GM23338 (cell line): Measurements from ENCODE around the gene CENPP. TPM values are rescaled to one million over a fixed set of nuclear protein-coding genes. Genes with fewer than 3 reads are reported as not detected.

Source experiments
- ATAC-seq: fragments of 200-7000 bp; cut with Tn5 transposase; 3 replicates; pipeline ENCODE4 v1.9.1; 2020
- DNase-seq: peaks from one replicate; pipeline ENCODE4 v3.0.0-alpha.2; 2015; ENCODE audit warnings: low spot score
- H2AFZ ChIP-seq: fragments of 200-600 bp; sonication (generic); 2 replicates; pipeline ENCODE4 v1.8.0; 2016; ENCODE audit warnings: antibody characterized with exemption, mild to moderate bottlenecking, moderate library complexity
- H3F3A ChIP-seq: fragments of 200-600 bp; sonication (generic); replicated peaks from 2 replicates; pipeline ENCODE4 v1.8.0; 2017; ENCODE audit warnings: antibody characterized with exemption, mixed run types, low read depth
- H3K27ac ChIP-seq: fragments of 200-600 bp; sonication (generic); 2 replicates; pipeline ENCODE4 v1.6.1; 2016; ENCODE audit warnings: low read depth
- H3K27me3 ChIP-seq: fragments of 200-600 bp; sonication (generic); 2 replicates; pipeline ENCODE4 v1.8.0; 2016; ENCODE audit warnings: mild to moderate bottlenecking, mixed run types, moderate library complexity; ENCODE audit not compliant: insufficient read depth
- H3K36me3 ChIP-seq: fragments of 200-600 bp; sonication (generic); 2 replicates; pipeline ENCODE4 v1.8.0; 2016; ENCODE audit warnings: mild to moderate bottlenecking; ENCODE audit not compliant: insufficient read depth
- H3K4me1 ChIP-seq: fragments of 200-600 bp; sonication (generic); 2 replicates; pipeline ENCODE4 v1.8.0; 2016; ENCODE audit warnings: mild to moderate bottlenecking, moderate library complexity; ENCODE audit not compliant: insufficient read depth
- H3K4me2 ChIP-seq: fragments of 200-600 bp; sonication (generic); 2 replicates; pipeline ENCODE4 v1.7.1; 2017; ENCODE audit warnings: mixed run types
- H3K4me3 ChIP-seq: fragments of 200-600 bp; sonication (generic); 2 replicates; pipeline ENCODE4 v1.6.1; 2016; ENCODE audit warnings: mixed run types
- H3K79me2 ChIP-seq: fragments of 200-600 bp; sonication (generic); replicated peaks from 2 replicates; pipeline ENCODE4 v1.8.0; 2017; ENCODE audit warnings: mild to moderate bottlenecking; ENCODE audit not compliant: insufficient read depth
- H3K9me2 ChIP-seq: fragments of 200-600 bp; sonication (generic); 2 replicates; pipeline ENCODE4 v1.8.0; 2017; ENCODE audit not compliant: insufficient read depth
- H4K20me1 ChIP-seq: fragments of 200-600 bp; sonication (generic); replicated peaks from 2 replicates; pipeline ENCODE4 v1.8.0; 2017; ENCODE audit warnings: mild to moderate bottlenecking; ENCODE audit not compliant: insufficient read depth
- H3K27ac Mint-ChIP-seq: 2 replicates; pipeline ENCODE4 v1.8.0; 2020; ENCODE audit warnings: inconsistent platforms, mild to moderate bottlenecking, moderate library complexity, mixed read lengths
- H3K27me3 Mint-ChIP-seq: 3 replicates; pipeline ENCODE4 v1.8.0; 2022; ENCODE audit warnings: low read depth, mild to moderate bottlenecking, moderate library complexity, mixed read lengths, inconsistent platforms; ENCODE audit not compliant: insufficient read depth, poor library complexity
- H3K36me3 Mint-ChIP-seq: 3 replicates; pipeline ENCODE4 v1.8.0; 2021; ENCODE audit warnings: low read depth, mild to moderate bottlenecking, inconsistent platforms, moderate library complexity, mixed read lengths
- H3K4me1 Mint-ChIP-seq: 3 replicates; pipeline ENCODE4 v1.8.0; 2020; ENCODE audit warnings: mild to moderate bottlenecking, inconsistent platforms, mixed read lengths
- H3K4me3 Mint-ChIP-seq: 3 replicates; pipeline ENCODE4 v1.8.0; 2021; ENCODE audit warnings: moderate library complexity, mild to moderate bottlenecking, inconsistent platforms, mixed read lengths
- H3K9me3 Mint-ChIP-seq: 3 replicates; pipeline ENCODE4 v1.8.0; 2020; ENCODE audit warnings: moderate library complexity, mild to moderate bottlenecking, inconsistent platforms, mixed read lengths
- CREB1 ChIP-seq: fragments of 250-450 bp; sonication (Bioruptor Pico); IDR thresholded peaks from 2 replicates; pipeline ENCODE4 v1.5.0; 2020; ENCODE audit warnings: low read depth, mild to moderate bottlenecking, moderate library complexity
- ETS1 ChIP-seq: IDR thresholded peaks from 2 replicates; pipeline ENCODE4 v1.6.1; 2016; ENCODE audit warnings: antibody characterized with exemption
- EZH2 ChIP-seq: fragments of 200-600 bp; sonication (generic); IDR thresholded peaks from one replicate; pipeline ENCODE4 v1.8.0; 2017; ENCODE audit warnings: antibody characterized with exemption, mild to moderate bottlenecking, low read depth; ENCODE audit not compliant: unreplicated experiment
- EZH2phosphoT487 ChIP-seq: fragments of 200-600 bp; sonication (generic); IDR thresholded peaks from one replicate; pipeline ENCODE4 v1.8.1; 2018; ENCODE audit warnings: antibody characterized with exemption; ENCODE audit not compliant: unreplicated experiment
- JUNB ChIP-seq: IDR thresholded peaks from one replicate; pipeline ENCODE4 v1.6.1; 2016; ENCODE audit warnings: antibody characterized with exemption; ENCODE audit not compliant: unreplicated experiment
- NANOG ChIP-seq: IDR thresholded peaks from 2 replicates; pipeline ENCODE4 v1.6.1; 2016; ENCODE audit warnings: antibody characterized with exemption, borderline replicate concordance
- POLR2AphosphoS5 ChIP-seq: IDR thresholded peaks from 2 replicates; pipeline ENCODE4 v1.6.1; 2016; ENCODE audit warnings: antibody characterized with exemption, low read depth
- REST ChIP-seq: IDR thresholded peaks from one replicate; pipeline ENCODE4 v1.6.1; 2018; ENCODE audit warnings: antibody characterized with exemption; ENCODE audit not compliant: unreplicated experiment
- STAT1 ChIP-seq: IDR thresholded peaks from one replicate; pipeline ENCODE4 v1.6.1; 2016; ENCODE audit warnings: antibody characterized with exemption; ENCODE audit not compliant: unreplicated experiment
- ZNF114 ChIP-seq: fragments of 250-450 bp; sonication (Bioruptor Pico); IDR thresholded peaks from 2 replicates; pipeline ENCODE4 v1.5.0; 2020; ENCODE audit warnings: mild to moderate bottlenecking, moderate library complexity
- ZNF331 ChIP-seq: fragments of 250-450 bp; sonication (Bioruptor Pico); IDR thresholded peaks from 2 replicates; pipeline ENCODE4 v1.5.0; 2020; ENCODE audit warnings: low read depth, mild to moderate bottlenecking, moderate library complexity
- polyA plus RNA-seq: library from polyadenylated mRNA; unstranded; fragments of >200 nt; fragmentation: Nextera tagmentation; extraction: Ambion mirVana; gene quantifications from 2 replicates; pipeline ENCODE4 v1.2.1, GENCODE V29; 2016
- total RNA-seq: library from RNA; depleted of rRNA; stranded (reverse); fragments of >200 nt; shearing (Covaris generic); gene quantifications from 2 replicates; pipeline ENCODE4 v1.2.3, GENCODE V29; 2014
- TF ChIP-seq, protein P1 (sequence below): fragments of 250-450 bp; sonication (Bioruptor Pico); IDR thresholded peaks from 2 replicates; pipeline ENCODE4 v1.5.0; 2020; ENCODE audit warnings: mild to moderate bottlenecking, moderate library complexity
- TF ChIP-seq, protein P2 (sequence below), 2 experiments: fragments of 200-600 bp in 1 of 2; sonication (generic) in 1 of 2; conservative IDR thresholded peaks; 2 replicates each; pipeline versions ENCODE4 v1.5.1 to v1.6.1; 2016 to 2017; ENCODE audit warnings: antibody characterized with exemption in 2 of 2, low read depth in 2 of 2, mild to moderate bottlenecking in 2 of 2, moderate library complexity in 1 of 2

The CENPP gene
- total and polyA plus RNA-seq, 2 experiments from 2014 or later, result 11.0 to 12.6 TPM

DNA sequence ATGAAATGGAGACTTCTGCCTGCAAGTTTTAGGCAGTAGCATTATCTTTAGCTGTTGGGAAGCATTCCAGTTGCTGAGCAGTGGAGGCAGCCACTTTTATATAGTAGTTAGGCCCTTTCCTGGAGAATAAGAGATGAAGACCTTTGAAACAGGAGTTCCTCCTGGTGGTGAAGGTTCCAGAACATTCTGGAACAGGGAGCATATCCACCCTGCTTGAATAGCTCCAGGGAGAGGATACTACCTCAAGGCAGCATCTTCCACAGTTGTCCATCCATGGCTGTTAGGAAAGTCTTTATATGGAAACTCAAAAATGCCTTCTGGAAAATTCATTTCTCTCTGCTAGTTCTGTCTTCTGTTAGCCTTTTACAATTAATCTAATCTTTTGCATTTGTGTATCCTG lies 153.6 kb downstream of the CENPP start:
- DNase-seq, result no peak
- H3K27me3 ChIP-seq, result no peaks in the 10 kb centered on the region
- H3K4me2 ChIP-seq, result no peak overlapping the region
- no peak overlapping the region for H3K27ac ChIP-seq
- no peak overlapping the region for H2AFZ ChIP-seq
- H4K20me1 ChIP-seq, result no peaks in the 10 kb centered on the region
- Mint-ChIP-seq H3K27ac (no peak overlapping the region), H3K4me1 (peaks cover 12% of the 10 kb centered on the region), H3K9me3 (no peaks in the 10 kb centered on the region), H3K4me3 (no peak overlapping the region), H3K27me3 (no peaks in the 10 kb centered on the region), H3K36me3 (no peaks in the 10 kb centered on the region)
- no peaks in the 10 kb centered on the region for H3K36me3 ChIP-seq
- no peaks in the 10 kb centered on the region for H3F3A ChIP-seq
- TF ChIP-seq STAT1 (no peak), ZNF331 (CRISPR knock-in tag) (no peak), ETS1 (no peak), REST (no peak), EZH2 (no peak), EZH2phosphoT487 (no peak), CREB1 (CRISPR knock-in tag) (no peak), POLR2AphosphoS5 (no peak), JUNB (no peak), NANOG (no peak), ZNF114 (CRISPR knock-in tag) (no peak)
- TF ChIP-seq, protein P1, sequence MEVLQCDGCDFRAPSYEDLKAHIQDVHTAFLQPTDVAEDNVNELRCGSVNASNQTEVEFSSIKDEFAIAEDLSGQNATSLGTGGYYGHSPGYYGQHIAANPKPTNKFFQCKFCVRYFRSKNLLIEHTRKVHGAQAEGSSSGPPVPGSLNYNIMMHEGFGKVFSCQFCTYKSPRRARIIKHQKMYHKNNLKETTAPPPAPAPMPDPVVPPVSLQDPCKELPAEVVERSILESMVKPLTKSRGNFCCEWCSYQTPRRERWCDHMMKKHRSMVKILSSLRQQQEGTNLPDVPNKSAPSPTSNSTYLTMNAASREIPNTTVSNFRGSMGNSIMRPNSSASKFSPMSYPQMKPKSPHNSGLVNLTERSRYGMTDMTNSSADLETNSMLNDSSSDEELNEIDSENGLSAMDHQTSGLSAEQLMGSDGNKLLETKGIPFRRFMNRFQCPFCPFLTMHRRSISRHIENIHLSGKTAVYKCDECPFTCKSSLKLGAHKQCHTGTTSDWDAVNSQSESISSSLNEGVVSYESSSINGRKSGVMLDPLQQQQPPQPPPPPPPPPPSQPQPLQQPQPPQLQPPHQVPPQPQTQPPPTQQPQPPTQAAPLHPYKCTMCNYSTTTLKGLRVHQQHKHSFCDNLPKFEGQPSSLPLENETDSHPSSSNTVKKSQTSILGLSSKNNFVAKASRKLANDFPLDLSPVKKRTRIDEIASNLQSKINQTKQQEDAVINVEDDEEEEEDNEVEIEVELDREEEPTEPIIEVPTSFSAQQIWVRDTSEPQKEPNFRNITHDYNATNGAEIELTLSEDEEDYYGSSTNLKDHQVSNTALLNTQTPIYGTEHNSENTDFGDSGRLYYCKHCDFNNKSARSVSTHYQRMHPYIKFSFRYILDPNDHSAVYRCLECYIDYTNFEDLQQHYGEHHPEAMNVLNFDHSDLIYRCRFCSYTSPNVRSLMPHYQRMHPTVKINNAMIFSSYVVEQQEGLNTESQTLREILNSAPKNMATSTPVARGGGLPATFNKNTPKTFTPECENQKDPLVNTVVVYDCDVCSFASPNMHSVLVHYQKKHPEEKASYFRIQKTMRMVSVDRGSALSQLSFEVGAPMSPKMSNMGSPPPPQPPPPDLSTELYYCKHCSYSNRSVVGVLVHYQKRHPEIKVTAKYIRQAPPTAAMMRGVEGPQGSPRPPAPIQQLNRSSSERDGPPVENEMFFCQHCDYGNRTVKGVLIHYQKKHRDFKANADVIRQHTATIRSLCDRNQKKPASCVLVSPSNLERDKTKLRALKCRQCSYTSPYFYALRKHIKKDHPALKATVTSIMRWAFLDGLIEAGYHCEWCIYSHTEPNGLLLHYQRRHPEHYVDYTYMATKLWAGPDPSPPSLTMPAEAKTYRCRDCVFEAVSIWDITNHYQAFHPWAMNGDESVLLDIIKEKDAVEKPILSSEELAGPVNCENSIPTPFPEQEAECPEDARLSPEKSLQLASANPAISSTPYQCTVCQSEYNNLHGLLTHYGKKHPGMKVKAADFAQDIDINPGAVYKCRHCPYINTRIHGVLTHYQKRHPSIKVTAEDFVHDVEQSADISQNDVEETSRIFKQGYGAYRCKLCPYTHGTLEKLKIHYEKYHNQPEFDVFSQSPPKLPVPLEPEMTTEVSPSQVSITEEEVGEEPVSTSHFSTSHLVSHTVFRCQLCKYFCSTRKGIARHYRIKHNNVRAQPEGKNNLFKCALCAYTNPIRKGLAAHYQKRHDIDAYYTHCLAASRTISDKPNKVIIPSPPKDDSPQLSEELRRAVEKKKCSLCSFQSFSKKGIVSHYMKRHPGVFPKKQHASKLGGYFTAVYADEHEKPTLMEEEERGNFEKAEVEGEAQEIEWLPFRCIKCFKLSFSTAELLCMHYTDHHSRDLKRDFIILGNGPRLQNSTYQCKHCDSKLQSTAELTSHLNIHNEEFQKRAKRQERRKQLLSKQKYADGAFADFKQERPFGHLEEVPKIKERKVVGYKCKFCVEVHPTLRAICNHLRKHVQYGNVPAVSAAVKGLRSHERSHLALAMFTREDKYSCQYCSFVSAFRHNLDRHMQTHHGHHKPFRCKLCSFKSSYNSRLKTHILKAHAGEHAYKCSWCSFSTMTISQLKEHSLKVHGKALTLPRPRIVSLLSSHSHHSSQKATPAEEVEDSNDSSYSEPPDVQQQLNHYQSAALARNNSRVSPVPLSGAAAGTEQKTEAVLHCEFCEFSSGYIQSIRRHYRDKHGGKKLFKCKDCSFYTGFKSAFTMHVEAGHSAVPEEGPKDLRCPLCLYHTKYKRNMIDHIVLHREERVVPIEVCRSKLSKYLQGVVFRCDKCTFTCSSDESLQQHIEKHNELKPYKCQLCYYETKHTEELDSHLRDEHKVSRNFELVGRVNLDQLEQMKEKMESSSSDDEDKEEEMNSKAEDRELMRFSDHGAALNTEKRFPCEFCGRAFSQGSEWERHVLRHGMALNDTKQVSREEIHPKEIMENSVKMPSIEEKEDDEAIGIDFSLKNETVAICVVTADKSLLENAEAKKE (CRISPR knock-in tag), result no peak
- TF ChIP-seq, protein P2, sequence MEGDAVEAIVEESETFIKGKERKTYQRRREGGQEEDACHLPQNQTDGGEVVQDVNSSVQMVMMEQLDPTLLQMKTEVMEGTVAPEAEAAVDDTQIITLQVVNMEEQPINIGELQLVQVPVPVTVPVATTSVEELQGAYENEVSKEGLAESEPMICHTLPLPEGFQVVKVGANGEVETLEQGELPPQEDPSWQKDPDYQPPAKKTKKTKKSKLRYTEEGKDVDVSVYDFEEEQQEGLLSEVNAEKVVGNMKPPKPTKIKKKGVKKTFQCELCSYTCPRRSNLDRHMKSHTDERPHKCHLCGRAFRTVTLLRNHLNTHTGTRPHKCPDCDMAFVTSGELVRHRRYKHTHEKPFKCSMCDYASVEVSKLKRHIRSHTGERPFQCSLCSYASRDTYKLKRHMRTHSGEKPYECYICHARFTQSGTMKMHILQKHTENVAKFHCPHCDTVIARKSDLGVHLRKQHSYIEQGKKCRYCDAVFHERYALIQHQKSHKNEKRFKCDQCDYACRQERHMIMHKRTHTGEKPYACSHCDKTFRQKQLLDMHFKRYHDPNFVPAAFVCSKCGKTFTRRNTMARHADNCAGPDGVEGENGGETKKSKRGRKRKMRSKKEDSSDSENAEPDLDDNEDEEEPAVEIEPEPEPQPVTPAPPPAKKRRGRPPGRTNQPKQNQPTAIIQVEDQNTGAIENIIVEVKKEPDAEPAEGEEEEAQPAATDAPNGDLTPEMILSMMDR (conservative IDR thresholded peaks at IDR 0.05; ENCODE audit: low read depth in 2 of 2), result no peak
- no peak for ATAC-seq
- no peaks in the 10 kb centered on the region for H3K79me2 ChIP-seq
- H3K4me3 ChIP-seq, result no peak overlapping the region
- no peaks in the 10 kb centered on the region for H3K9me2 ChIP-seq
- peaks cover 23% of the 10 kb centered on the region for H3K4me1 ChIP-seq
